ENCODE data around the gene STEAP3. TPM values are rescaled to one million over a fixed set of nuclear protein-coding genes. Genes with fewer than 3 reads are reported as not detected.

Gene STEAP3
- total RNA-seq, 6 experiments from 2014 or later, result 118 to 165 (median 131) TPM

DNA sequence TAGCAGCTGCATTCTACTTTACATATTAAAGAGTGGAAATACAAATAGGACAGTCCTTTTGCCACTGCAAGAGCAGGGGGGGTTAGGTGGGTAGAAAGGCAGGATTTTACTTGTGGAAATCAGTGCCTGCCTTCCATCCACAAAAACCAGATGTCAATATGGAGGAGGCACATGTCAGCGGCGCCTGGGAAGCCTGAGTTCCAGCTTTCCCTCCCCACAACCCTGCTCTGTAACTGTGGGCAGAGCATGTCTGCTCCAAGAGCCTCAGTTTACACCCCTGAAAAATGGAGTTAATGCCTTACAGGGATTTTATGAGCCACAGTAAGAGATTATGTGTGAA is 32.9 kb downstream of the STEAP3 start:
- Histone ChIP-seq H3K27ac (no peak overlapping the region), H3K36me3 (peaks cover 0 to 74% (median 35%) of the 10 kb centered on the region in 4 donors), H3K4me1 (peaks cover 0 to 2% (median 0%) of the 10 kb centered on the region in 4 donors), H3K9me3 (no peaks in the 10 kb centered on the region), H3K27me3 (no peaks in the 10 kb centered on the region), H3K4me3 (no peak overlapping the region)
- no peak for ATAC-seq
- no peak for DNase-seq
- TF ChIP-seq POLR2A (IDR thresholded peaks at IDR 0.05), result no peak
- TF ChIP-seq, protein P1, sequence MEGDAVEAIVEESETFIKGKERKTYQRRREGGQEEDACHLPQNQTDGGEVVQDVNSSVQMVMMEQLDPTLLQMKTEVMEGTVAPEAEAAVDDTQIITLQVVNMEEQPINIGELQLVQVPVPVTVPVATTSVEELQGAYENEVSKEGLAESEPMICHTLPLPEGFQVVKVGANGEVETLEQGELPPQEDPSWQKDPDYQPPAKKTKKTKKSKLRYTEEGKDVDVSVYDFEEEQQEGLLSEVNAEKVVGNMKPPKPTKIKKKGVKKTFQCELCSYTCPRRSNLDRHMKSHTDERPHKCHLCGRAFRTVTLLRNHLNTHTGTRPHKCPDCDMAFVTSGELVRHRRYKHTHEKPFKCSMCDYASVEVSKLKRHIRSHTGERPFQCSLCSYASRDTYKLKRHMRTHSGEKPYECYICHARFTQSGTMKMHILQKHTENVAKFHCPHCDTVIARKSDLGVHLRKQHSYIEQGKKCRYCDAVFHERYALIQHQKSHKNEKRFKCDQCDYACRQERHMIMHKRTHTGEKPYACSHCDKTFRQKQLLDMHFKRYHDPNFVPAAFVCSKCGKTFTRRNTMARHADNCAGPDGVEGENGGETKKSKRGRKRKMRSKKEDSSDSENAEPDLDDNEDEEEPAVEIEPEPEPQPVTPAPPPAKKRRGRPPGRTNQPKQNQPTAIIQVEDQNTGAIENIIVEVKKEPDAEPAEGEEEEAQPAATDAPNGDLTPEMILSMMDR (IDR thresholded peaks at IDR 0.05), result no peak
- intact Hi-C loops (cut with DNase I), result no loop called here
- WGBS (ENCODE audit: insufficient coverage, low coverage, low lambda C conversion rate, missing lambda C conversion rate), result 94% methylated on average over 2 of the region's 2 CpGs

DNA sequence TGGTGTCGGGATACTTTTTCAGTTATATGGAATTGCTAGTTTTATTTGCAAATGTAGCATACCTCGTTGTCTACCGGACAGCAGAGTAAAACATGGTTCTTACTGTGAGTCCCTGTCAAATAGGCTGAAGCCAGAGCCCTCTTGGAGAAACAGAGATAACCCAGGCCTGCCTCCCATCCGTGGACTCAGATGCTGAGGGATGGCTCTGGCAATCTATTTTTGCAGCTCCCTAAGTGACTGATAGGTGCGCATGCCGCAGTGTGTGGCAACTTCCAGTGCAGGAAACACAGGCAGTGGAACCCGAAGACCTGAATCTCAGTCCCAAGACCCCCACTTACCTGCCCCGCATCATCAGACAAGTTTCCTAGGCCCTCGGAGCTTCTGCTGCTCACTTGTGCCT is 33.6 kb downstream of the STEAP3 start:
- no peak for ATAC-seq
- H3K9me3 ChIP-seq, result no peaks in the 10 kb centered on the region

DNA sequence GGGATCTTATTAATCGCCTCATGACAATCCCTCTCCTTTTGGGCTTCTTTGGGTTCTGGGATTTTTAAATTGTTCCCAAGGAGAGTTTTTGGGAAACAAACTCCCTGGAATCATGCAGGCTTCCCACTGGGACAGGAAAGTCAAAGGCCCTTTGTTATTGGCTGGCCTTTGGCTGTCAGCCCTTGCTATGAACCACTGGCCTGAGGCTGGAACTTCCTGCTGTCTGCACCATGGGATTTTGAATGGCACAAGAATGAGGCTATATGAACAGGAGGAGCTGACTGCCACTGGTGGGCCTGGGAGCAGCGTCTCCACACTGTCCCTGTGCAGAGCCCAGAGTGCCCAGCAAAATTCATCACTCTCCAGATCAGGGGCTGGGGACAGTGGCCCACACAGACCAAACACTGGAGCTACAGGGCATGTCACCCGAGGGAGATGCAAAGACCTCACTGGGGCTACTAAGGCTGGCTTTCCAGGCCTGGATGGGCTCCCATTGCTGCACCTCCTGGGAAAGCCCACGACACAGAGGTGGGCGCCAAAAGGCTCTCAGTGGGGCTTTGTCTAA is 35.7 kb downstream of the STEAP3 start:
- Histone ChIP-seq H3K36me3 (peaks cover 0 to 81% (median 40%) of the 10 kb centered on the region in 4 donors), H3K27me3 (no peaks in the 10 kb centered on the region), H3K27ac (no peak overlapping the region), H3K4me3 (no peak overlapping the region), H3K4me1 (no peaks in the 10 kb centered on the region), H3K9me3 (no peaks in the 10 kb centered on the region)
- DNase-seq, result no peak
- intact Hi-C loops (cut with DNase I), result no loop called here
- TF ChIP-seq, protein P1 (IDR thresholded peaks at IDR 0.05), result no peak
- TF ChIP-seq POLR2A (IDR thresholded peaks at IDR 0.05), result no peak
- ATAC-seq, result no peak
- WGBS (ENCODE audit: insufficient coverage, low coverage, low lambda C conversion rate, missing lambda C conversion rate), result 100% methylated on average over 1 of the region's 5 CpGs

More for the DNA sequence above, 33.6 kb downstream of the STEAP3 start:
- 91% methylated on average over 6 of the region's 9 CpGs for WGBS (ENCODE audit: insufficient coverage, low coverage, low lambda C conversion rate, missing lambda C conversion rate)
- TF ChIP-seq, protein P1 (IDR thresholded peaks at IDR 0.05), result no peak
- TF ChIP-seq POLR2A (IDR thresholded peaks at IDR 0.05), result no peak
- no peak overlapping the region for H3K4me3 ChIP-seq
- peaks cover 0 to 73% (median 34%) of the 10 kb centered on the region in 4 donors for H3K36me3 ChIP-seq
- H3K4me1 ChIP-seq, result no peaks in the 10 kb centered on the region
- no peak for DNase-seq
- intact Hi-C loops (cut with DNase I), result no loop called here
- no peak overlapping the region for H3K27ac ChIP-seq
- no peaks in the 10 kb centered on the region for H3K27me3 ChIP-seq

DNA sequence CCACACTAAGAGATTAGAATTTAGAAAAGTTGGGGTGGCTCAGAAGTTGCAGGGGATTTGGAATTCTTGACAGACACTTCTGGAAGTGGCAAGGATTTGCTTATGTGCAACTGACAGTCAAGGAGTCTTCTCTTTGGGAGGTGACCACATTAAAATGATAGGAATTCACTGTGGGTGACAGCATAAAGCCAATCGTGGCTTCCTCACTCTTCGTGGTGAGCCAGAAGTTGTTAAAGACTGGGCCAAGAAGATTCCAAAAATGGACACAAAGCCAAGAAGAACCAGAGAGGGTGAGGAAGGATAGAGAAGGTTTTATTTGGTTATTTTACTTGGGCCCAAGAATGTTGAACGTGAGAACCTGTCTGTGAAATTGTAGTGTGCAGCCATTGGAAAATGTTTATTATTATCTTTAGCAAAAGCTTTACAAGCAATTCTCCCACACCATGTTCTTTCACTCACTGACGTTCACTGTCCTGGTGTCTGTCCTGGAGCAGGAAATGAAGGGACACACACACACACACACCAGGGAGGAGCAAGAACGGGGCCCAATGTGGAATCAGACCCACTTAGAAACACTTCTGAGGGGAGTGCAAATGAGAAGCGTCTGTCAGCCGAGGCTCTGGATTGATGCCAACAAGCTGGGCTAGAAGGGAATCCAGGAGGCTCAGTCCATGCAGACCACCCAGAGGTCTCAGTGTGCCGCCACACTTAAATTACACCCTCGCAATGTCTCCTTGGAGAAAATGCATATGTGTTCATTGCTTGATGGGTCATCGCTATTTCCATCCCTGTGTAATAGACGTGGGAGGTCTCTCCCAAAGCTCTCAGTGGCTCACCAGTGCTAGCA is 37.2 kb downstream of the STEAP3 start:
- H3K36me3 ChIP-seq, result peaks cover 0 to 78% (median 39%) of the 10 kb centered on the region in 4 donors
- TF ChIP-seq, protein P1 (IDR thresholded peaks at IDR 0.05), result no peak
- TF ChIP-seq POLR2A (IDR thresholded peaks at IDR 0.05), result no peak
- intact Hi-C loops (cut with DNase I), result no loop called here
- H3K9me3 ChIP-seq, result no peaks in the 10 kb centered on the region
- no peak for DNase-seq
- no peaks in the 10 kb centered on the region for H3K27me3 ChIP-seq
- H3K27ac ChIP-seq, result no peak overlapping the region
- WGBS (ENCODE audit: insufficient coverage, low coverage, low lambda C conversion rate, missing lambda C conversion rate), result 78% methylated on average over 10 of the region's 11 CpGs
- no peaks in the 10 kb centered on the region for H3K4me1 ChIP-seq
- ATAC-seq, result no peak
- no peak overlapping the region for H3K4me3 ChIP-seq

Data from right lobe of liver (tissue), 6 donors.